ENCODE results near the gene DISC1. TPM values are rescaled to one million over a fixed set of nuclear protein-coding genes. Genes with fewer than 3 reads are reported as not detected.
"Not testable (repeated sequence)": the region's sequence is repeated elsewhere in the genome, so short reads cannot be mapped to it uniquely, and the experiment has no call there.

DISC1 gene
- total and polyA plus RNA-seq, 2 of the 13 experiments (the other 11 are each of a cell fraction or from before 2014, with no cell fraction given), result 4.2 to 4.6 TPM

DNA sequence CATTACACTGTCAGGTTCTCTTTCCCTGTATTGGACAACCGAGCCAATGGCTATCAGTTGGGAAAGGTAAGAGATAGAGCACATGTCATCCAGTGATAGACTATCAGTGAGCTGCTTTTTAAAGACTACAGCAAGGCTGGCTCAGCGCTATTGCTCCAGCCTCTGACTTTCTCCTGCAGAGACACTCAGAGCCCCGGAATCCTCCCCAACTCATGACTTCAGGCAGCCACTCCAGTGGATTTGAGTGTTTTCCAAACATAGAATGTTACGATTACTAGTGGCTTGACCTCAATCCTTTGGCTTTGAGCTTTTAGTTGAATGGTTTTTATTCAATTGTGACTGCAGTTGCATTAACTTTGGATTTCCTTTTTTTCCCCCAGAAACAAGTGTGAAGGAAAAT, 331.9 kb downstream of the DISC1 start (continued):
- TF ChIP-seq FOXA3 (CRISPR knock-in tag; IDR thresholded peaks at IDR 0.05) (no peak), ZSCAN21 (CRISPR knock-in tag; IDR thresholded peaks at IDR 0.05; ENCODE audit: borderline replicate concordance) (no peak)
- TF ChIP-seq, protein P1, sequence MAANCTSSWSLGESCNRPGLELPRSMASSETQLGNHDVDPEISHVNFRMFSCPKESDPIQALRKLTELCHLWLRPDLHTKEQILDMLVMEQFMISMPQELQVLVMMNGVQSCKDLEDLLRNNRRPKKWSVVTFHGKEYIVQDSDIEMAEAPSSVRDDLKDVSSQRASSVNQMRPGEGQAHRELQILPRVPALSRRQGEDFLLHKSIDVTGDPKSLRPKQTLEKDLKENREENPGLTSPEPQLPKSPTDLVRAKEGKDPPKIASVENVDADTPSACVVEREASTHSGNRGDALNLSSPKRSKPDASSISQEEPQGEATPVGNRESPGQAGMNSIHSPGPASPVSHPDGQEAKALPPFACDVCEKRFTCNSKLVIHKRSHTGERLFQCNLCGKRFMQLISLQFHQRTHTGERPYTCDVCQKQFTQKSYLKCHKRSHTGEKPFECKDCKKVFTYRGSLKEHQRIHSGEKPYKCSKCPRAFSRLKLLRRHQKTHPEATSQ (CRISPR knock-in tag; IDR thresholded peaks at IDR 0.05; ENCODE audit: borderline replicate concordance), result no peak

DNA sequence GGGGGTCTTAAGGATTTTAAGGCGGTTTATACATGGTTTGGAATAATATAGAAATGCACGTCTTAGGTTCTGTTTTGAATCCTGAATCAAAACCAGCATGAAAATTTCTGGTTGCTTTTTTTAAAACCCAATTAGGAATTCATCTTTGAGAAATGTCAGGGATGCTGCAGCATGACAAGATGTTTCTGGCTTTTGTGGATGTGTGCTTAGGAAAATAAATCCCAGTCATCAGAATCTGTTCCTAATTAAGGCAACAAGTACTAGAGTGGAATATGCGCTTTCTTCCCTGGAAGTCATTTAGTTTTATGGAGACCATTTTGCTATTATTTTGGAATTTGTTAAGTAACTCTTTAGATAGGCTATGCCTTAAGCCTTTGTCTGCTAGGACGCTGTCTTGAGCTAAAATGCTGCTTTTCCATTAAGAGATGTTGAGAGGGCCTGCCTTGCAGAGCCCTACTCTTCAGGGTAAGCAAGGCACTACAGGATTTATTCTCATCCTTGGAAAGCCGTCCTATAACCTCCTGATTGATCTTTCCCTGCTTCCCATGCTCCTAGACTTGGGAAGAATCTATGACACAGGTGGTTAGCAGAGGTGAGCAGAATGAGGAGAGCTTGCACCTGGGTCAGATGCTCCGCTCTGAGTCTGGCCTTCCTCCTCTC, 332.8 kb downstream of the DISC1 start:
- DNase-seq (ENCODE audit: low spot score), result no peak
- FAIRE-seq, result no peak
- TF ChIP-seq ZIK1 (CRISPR knock-in tag; IDR thresholded peaks at IDR 0.05; ENCODE audit: borderline replicate concordance, low read depth), result no peak
- TF ChIP-seq, protein P2, sequence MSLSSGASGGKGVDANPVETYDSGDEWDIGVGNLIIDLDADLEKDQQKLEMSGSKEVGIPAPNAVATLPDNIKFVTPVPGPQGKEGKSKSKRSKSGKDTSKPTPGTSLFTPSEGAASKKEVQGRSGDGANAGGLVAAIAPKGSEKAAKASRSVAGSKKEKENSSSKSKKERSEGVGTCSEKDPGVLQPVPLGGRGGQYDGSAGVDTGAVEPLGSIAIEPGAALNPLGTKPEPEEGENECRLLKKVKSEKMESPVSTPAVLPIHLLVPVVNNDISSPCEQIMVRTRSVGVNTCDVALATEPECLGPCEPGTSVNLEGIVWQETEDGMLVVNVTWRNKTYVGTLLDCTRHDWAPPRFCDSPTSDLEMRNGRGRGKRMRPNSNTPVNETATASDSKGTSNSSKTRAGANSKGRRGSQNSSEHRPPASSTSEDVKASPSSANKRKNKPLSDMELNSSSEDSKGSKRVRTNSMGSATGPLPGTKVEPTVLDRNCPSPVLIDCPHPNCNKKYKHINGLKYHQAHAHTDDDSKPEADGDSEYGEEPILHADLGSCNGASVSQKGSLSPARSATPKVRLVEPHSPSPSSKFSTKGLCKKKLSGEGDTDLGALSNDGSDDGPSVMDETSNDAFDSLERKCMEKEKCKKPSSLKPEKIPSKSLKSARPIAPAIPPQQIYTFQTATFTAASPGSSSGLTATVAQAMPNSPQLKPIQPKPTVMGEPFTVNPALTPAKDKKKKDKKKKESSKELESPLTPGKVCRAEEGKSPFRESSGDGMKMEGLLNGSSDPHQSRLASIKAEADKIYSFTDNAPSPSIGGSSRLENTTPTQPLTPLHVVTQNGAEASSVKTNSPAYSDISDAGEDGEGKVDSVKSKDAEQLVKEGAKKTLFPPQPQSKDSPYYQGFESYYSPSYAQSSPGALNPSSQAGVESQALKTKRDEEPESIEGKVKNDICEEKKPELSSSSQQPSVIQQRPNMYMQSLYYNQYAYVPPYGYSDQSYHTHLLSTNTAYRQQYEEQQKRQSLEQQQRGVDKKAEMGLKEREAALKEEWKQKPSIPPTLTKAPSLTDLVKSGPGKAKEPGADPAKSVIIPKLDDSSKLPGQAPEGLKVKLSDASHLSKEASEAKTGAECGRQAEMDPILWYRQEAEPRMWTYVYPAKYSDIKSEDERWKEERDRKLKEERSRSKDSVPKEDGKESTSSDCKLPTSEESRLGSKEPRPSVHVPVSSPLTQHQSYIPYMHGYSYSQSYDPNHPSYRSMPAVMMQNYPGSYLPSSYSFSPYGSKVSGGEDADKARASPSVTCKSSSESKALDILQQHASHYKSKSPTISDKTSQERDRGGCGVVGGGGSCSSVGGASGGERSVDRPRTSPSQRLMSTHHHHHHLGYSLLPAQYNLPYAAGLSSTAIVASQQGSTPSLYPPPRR (CRISPR knock-in tag; IDR thresholded peaks at IDR 0.05; ENCODE audit: borderline replicate concordance), result no peak
- no peak for TF ChIP-seq ATRX (CRISPR knock-in tag; IDR thresholded peaks at IDR 0.05; ENCODE audit: borderline replicate concordance)
- no TSS peak for BruUV-seq (replicated peaks)
- Histone ChIP-seq H3K27ac (ENCODE audit: extremely low read length, insufficient read depth, low read length) (no peak overlapping the region), H3K36me3 (replicated peaks in 1 of 2; ENCODE audit: control insufficient read depth in 1 of 2, insufficient read depth in 2 of 2, low read length in 2 of 2) (peaks cover 0 to 2% of the 10 kb centered on the region in 2 experiments; a peak in 2 of 5 replicates), H3K4me1 (ENCODE audit: insufficient read depth, low read length) (no peaks in the 10 kb centered on the region), H3K9ac (ENCODE audit: insufficient read depth, low read depth, low read length) (no peak overlapping the region), H3K9me3 (ENCODE audit: low read length) (no peaks in the 10 kb centered on the region), H3K4me3 (replicated peaks in 1 of 3; ENCODE audit: insufficient read depth in 1 of 3, low read depth in 2 of 3, low read length in 3 of 3) (no peak overlapping the region), H3K79me2 (ENCODE audit: insufficient read depth, low read length) (no peaks in the 10 kb centered on the region), H3K27me3 (ENCODE audit: control insufficient read depth in 1 of 2, insufficient read depth in 2 of 2, low read length in 2 of 2) (no peaks in the 10 kb centered on the region; a peak in 1 of 5 replicates), H4K20me1 (ENCODE audit: insufficient read depth, low read length) (no peaks in the 10 kb centered on the region), H2AFZ (ENCODE audit: low read length) (no peak overlapping the region), H3K4me2 (ENCODE audit: low read depth, low read length) (no peak overlapping the region)
- no peak for ATAC-seq
- in situ Hi-C loops (cut with HindIII; ENCODE audit: extremely low pct_ligation_motif_present, low pct_unique_long_range_greater_than_20kb), result no loop called here
- intact Hi-C loops (cut with micrococcal nuclease; ENCODE audit: unreplicated experiment), result no loop called here
- CTCF ChIA-PET (ENCODE audit: low intra/inter-chr PET ratio, low total read pairs), result no interaction called here
- 93% methylated on average over 6 of the region's 6 CpGs for WGBS (ENCODE audit: low lambda C conversion rate)
- POLR2A ChIA-PET, result no interaction called here

DNA sequence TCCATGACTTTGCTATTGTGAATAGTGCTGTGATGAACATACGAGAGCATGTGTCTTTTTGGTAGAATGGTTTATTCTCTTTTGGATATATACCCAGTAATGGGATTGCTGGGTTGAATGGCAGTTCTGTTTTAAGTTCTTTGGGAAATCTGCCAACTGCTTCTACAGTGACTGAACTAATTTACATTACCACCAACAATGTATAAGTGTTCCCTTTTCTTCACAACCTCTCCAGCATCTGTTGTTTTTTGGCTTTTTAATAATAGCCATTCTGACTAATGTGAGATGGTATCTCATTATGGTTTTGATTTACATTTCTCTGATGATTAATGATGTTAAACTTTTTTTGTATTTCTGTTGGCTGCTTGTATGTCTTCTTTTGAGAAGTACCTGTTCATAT, 335.2 kb downstream of the DISC1 start:
- H3K36me3 ChIP-seq (replicated peaks in 1 of 2; ENCODE audit: control insufficient read depth in 1 of 2, insufficient read depth in 2 of 2, low read length in 2 of 2); H3K4me2 ChIP-seq (ENCODE audit: low read depth, low read length); BruUV-seq (replicated peaks); H3K4me3 ChIP-seq (replicated peaks in 1 of 3; ENCODE audit: insufficient read depth in 1 of 3, low read depth in 2 of 3, low read length in 3 of 3); H3K27me3 ChIP-seq (ENCODE audit: control insufficient read depth in 1 of 2, insufficient read depth in 2 of 2, low read length in 2 of 2); H3K9ac ChIP-seq (ENCODE audit: insufficient read depth, low read depth, low read length); H3K4me1 ChIP-seq (ENCODE audit: insufficient read depth, low read length); in situ Hi-C loops (cut with HindIII; ENCODE audit: extremely low pct_ligation_motif_present, low pct_unique_long_range_greater_than_20kb); CTCF ChIA-PET (ENCODE audit: low intra/inter-chr PET ratio, low total read pairs); DNase-seq (ENCODE audit: low spot score); H2AFZ ChIP-seq (ENCODE audit: low read length); H4K20me1 ChIP-seq (ENCODE audit: insufficient read depth, low read length); H3K79me2 ChIP-seq (ENCODE audit: insufficient read depth, low read length); intact Hi-C loops (cut with micrococcal nuclease; ENCODE audit: unreplicated experiment); POLR2A ChIA-PET; FAIRE-seq; H3K27ac ChIP-seq (ENCODE audit: extremely low read length, insufficient read depth, low read length); H3K9me3 ChIP-seq (ENCODE audit: low read length); ATAC-seq: not testable (repeated sequence)
- 100% methylated on average over 1 of the region's 1 CpG for whole genome bisulfite sequencing (ENCODE audit: low lambda C conversion rate)
